ENCODE data around the gene PTPRM.

DNA sequence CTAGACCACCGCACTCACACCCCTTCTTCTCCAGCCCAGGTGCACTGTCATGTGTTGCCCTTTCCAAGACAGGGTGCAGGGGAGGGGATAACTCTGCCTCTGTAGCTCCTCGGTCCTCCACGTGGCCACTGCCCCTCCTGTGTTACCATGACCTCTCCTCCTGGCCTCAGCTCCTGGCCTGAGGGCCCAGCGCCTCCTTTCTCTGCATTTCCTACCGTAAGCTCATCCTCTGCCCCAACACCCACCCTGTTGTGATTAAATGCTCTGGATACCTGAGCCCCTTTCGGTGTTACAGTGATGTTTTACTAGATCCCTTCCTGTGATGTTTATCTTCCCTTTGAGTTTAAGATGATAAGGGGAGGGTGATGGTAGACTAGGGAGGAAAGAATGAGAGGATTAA, 242.3 kb downstream of the PTPRM start:
- TF ChIP-seq MYNN (tag by site-specific recombination; IDR thresholded peaks at IDR 0.05; ENCODE audit: borderline replicate concordance) (no peak), SETDB1 (IDR thresholded peaks at IDR 0.05; ENCODE audit: insufficient read length, low read length) (no peak), ZBTB1 (tag by site-specific recombination; IDR thresholded peaks at IDR 0.05) (no peak)
- TF ChIP-seq, protein P1, sequence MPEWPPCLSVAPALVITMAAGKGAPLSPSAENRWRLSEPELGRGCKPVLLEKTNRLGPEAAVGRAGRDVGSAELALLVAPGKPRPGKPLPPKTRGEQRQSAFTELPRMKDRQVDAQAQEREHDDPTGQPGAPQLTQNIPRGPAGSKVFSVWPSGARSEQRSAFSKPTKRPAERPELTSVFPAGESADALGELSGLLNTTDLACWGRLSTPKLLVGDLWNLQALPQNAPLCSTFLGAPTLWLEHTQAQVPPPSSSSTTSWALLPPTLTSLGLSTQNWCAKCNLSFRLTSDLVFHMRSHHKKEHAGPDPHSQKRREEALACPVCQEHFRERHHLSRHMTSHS (tag by site-specific recombination; IDR thresholded peaks at IDR 0.05) = no peak
- TF ChIP-seq, protein P2, sequence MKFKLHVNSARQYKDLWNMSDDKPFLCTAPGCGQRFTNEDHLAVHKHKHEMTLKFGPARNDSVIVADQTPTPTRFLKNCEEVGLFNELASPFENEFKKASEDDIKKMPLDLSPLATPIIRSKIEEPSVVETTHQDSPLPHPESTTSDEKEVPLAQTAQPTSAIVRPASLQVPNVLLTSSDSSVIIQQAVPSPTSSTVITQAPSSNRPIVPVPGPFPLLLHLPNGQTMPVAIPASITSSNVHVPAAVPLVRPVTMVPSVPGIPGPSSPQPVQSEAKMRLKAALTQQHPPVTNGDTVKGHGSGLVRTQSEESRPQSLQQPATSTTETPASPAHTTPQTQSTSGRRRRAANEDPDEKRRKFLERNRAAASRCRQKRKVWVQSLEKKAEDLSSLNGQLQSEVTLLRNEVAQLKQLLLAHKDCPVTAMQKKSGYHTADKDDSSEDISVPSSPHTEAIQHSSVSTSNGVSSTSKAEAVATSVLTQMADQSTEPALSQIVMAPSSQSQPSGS (tag by site-specific recombination; IDR thresholded peaks at IDR 0.05; ENCODE audit: low read depth) = no peak
- TF ChIP-seq, protein P3, sequence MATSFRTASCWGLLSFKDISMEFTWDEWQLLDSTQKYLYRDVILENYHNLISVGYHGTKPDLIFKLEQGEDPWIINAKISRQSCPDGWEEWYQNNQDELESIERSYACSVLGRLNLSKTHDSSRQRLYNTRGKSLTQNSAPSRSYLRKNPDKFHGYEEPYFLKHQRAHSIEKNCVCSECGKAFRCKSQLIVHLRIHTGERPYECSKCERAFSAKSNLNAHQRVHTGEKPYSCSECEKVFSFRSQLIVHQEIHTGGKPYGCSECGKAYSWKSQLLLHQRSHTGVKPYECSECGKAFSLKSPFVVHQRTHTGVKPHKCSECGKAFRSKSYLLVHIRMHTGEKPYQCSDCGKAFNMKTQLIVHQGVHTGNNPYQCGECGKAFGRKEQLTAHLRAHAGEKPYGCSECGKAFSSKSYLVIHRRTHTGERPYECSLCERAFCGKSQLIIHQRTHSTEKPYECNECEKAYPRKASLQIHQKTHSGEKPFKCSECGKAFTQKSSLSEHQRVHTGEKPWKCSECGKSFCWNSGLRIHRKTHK (tag by site-specific recombination; IDR thresholded peaks at IDR 0.05) = no peak
- TF ChIP-seq, protein P4, sequence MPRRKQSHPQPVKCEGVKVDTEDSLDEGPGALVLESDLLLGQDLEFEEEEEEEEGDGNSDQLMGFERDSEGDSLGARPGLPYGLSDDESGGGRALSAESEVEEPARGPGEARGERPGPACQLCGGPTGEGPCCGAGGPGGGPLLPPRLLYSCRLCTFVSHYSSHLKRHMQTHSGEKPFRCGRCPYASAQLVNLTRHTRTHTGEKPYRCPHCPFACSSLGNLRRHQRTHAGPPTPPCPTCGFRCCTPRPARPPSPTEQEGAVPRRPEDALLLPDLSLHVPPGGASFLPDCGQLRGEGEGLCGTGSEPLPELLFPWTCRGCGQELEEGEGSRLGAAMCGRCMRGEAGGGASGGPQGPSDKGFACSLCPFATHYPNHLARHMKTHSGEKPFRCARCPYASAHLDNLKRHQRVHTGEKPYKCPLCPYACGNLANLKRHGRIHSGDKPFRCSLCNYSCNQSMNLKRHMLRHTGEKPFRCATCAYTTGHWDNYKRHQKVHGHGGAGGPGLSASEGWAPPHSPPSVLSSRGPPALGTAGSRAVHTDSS (tag by site-specific recombination; IDR thresholded peaks at IDR 0.05) = no peak

Data from HEK293 (cell line).